Measurements from ENCODE around the gene PCIF1. TPM values are rescaled to one million over a fixed set of nuclear protein-coding genes. Genes with fewer than 3 reads are reported as not detected.

The PCIF1 gene
- total and polyA plus RNA-seq, 9 of the 15 experiments (the other 6 are each of a cell fraction or from before 2014, with no cell fraction given): 5.8 to 29.4 (median 11.3) TPM

DNA sequence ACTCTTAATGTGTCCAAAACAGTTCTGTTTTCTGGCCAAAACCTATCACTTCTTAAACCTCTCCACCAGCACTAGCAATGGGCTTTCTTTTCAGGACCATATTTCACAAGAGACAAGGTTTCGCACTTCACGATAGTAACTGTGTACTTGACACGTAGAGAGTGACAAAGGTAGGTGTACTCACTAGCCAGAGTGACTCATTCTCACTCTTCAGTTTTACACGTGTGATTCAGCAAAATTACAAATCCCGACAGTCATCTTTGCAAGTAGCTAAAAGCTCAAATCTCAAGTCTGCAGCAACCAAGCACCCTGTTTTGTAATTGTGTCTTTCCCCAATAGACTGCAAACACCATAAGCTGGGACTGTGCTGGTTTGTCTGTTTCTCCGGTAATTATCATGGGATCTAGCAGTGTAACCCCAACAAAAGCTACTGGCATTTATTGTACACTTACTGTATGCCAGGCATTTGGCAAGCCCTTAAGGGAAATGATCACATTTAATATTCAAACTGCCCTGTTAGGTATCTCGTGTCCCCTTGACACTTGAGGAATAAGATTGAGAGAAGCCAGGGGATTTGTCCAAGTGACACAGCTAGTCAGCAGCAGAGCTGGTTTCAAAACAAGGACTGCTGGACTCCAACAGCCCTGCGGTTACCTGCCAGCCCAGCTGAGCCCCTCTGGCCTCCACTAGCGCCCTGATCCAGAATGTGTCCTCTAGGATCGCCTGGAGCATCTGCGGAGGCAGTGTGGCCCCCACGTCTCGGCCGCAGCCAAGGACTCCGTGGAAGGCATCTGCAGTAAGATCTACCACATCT, 9.9 kb downstream of the PCIF1 start (continued):
- TF ChIP-seq, protein P1, sequence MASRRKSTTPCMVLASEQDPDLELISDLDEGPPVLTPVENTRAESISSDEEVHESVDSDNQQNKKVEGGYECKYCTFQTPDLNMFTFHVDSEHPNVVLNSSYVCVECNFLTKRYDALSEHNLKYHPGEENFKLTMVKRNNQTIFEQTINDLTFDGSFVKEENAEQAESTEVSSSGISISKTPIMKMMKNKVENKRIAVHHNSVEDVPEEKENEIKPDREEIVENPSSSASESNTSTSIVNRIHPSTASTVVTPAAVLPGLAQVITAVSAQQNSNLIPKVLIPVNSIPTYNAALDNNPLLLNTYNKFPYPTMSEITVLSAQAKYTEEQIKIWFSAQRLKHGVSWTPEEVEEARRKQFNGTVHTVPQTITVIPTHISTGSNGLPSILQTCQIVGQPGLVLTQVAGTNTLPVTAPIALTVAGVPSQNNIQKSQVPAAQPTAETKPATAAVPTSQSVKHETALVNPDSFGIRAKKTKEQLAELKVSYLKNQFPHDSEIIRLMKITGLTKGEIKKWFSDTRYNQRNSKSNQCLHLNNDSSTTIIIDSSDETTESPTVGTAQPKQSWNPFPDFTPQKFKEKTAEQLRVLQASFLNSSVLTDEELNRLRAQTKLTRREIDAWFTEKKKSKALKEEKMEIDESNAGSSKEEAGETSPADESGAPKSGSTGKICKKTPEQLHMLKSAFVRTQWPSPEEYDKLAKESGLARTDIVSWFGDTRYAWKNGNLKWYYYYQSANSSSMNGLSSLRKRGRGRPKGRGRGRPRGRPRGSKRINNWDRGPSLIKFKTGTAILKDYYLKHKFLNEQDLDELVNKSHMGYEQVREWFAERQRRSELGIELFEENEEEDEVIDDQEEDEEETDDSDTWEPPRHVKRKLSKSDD (conservative IDR thresholded peaks at IDR 0.05; ENCODE audit: low read length): no peak
- no peak for TF ChIP-seq TFAM (CRISPR knock-in tag; conservative IDR thresholded peaks at IDR 0.05)
- TF ChIP-seq, protein P2, sequence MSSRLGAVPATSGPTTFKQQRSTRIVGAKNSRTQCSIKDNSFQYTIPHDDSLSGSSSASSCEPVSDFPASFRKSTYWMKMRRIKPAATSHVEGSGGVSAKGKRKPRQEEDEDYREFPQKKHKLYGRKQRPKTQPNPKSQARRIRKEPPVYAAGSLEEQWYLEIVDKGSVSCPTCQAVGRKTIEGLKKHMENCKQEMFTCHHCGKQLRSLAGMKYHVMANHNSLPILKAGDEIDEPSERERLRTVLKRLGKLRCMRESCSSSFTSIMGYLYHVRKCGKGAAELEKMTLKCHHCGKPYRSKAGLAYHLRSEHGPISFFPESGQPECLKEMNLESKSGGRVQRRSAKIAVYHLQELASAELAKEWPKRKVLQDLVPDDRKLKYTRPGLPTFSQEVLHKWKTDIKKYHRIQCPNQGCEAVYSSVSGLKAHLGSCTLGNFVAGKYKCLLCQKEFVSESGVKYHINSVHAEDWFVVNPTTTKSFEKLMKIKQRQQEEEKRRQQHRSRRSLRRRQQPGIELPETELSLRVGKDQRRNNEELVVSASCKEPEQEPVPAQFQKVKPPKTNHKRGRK (tag; IDR thresholded peaks at IDR 0.05): no peak
- TF ChIP-seq CREB1 (IDR thresholded peaks at IDR 0.05): no peak
- TF ChIP-seq CREB1 (CRISPR knock-in tag; IDR thresholded peaks at IDR 0.05): 0 out of 2 replicates have a peak, but pooled peaks have one; percentile 30
- TF ChIP-seq GTF2A2 (tag; IDR thresholded peaks at IDR 0.05): no peak
- TF ChIP-seq HDAC2 (IDR thresholded peaks at IDR 0.05): 0 out of 2 replicates have a peak, but pooled peaks have one; percentile 50
- TF ChIP-seq ZNF197 (CRISPR knock-in tag; IDR thresholded peaks at IDR 0.05; ENCODE audit: low read depth): no peak

Measured in K562 (cell line).